Breast epithelium (tissue), 3 donors: ENCODE results near the gene RNASE9.
"Not testable (repeated sequence)": the region's sequence is repeated elsewhere in the genome, so short reads cannot be mapped to it uniquely, and the experiment has no call there.

Experiments
- CTCF ChIP-seq, 3 donors: fragments of 450-650 bp; IDR thresholded peaks; one replicate each; pipeline ENCODE4 v1.5.1; 2016 to 2017; ENCODE audit warnings: antibody characterized with exemption in 3 of 3, mild to moderate bottlenecking in 3 of 3, moderate library complexity in 3 of 3
- POLR2AphosphoS5 ChIP-seq, 3 donors: sonication (generic); formaldehyde crosslinking; IDR thresholded peaks; one replicate each; pipeline ENCODE4 v1.6.1; 2017; ENCODE audit warnings: antibody characterized with exemption in 3 of 3

- TF ChIP-seq CTCF, POLR2AphosphoS5 (IDR thresholded peaks at IDR 0.05): not testable (repeated sequence)
Observed at GRCh38 chr14:20507537-20507936, 53.3 kb downstream of the RNASE9 start.
